Lower leg skin (tissue), 3 donors: ENCODE results near the gene MASP2.

Experiments
- CTCF ChIP-seq, 3 donors: fragments of 450-650 bp; IDR thresholded peaks; one replicate each; pipeline ENCODE4 v1.5.1; 2016; ENCODE audit warnings: antibody characterized with exemption in 3 of 3, mild to moderate bottlenecking in 3 of 3, moderate library complexity in 2 of 3
- POLR2A ChIP-seq, 2 donors: fragments of 450-650 bp; IDR thresholded peaks; one replicate each; pipeline ENCODE4 v1.6.1; 2016 to 2017; ENCODE audit warnings: antibody characterized with exemption in 2 of 2, mild to moderate bottlenecking in 1 of 2, moderate library complexity in 1 of 2

- TF ChIP-seq CTCF (IDR thresholded peaks at IDR 0.05) (no peak), POLR2A (IDR thresholded peaks at IDR 0.05) (no peak)
Measured at GRCh38 chr1:11064942-11065341, 17.9 kb upstream of the MASP2 start.
